ENCODE results near the gene PANK4.
A peak's percentile ranks its signal among the peaks of the same experiment; 100 is the strongest.
"Not testable (repeated sequence)": the region's sequence is repeated elsewhere in the genome, so short reads cannot be mapped to it uniquely, and the experiment has no call there.

PANK4 gene

DNA sequence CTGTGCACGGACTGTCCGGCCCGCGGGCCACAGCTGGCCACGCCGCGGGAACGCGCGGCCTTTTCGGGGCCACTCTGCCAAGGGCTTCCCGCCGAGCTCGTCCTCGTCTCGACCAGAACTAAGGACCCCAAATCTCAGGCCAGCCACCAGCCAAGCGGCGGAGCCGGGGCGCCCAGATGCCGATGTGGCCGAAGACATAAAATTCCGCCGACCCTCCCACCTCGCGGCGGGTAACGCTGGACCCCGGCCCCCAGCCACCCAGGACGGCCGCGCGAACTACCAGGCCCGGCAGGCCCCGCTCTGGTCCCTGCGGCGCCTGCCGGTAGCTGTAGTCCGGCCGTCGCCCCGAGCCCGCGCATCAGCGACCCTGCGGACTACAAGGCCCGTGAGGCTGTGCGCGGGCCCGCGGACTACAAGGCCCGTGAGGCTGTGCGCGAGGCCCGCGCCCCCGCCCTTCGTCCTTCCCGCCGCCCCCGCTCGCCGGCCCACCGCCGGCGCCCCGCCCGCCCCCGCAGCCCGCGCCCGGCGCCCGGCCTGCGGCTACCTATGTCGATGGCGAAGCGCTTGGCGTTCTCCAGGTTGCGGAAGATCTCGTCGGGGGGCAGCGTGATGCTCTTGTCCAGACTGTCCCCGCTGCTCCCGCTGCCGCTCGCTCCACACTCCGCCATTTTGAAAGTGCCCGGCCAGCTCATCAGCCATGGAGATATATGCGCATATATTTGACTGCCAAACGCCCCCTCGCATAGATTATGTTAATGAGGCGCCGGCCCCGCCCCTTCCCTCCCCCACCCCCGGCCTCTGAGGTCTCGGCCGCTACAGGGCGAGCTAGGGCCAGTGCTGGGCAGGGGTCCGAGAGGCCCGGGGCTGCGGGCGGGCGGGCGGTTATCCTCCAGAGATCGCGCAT is at the start of gene PANK4:
Gene PANK4, minus strand, starts transcription at position 677 of the 904 bp plus-strand sequence. Its CDS starts 9 bp downstream, at position 668.
- DNase-seq = peak; percentile 91

DNA sequence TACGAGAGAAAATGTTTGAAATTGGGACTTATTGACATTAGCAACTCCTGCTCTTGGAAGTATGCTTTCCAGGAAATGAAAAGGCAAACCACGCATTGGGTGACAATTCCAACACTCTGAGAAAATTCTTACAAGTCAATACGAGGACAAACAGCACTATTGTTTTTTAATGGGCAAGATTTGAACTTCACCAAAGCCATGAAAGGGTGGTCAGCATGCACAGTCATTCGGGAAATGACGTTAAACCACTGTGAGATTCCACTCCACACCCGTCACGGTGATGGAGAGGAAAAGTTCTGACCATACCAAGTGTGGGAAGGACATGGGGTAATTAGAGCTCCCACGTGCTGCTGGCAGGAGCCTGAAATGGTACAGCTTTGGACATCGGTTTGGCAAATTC is 48.0 kb upstream of the PANK4 start:
- DNase-seq = no peak

DNA sequence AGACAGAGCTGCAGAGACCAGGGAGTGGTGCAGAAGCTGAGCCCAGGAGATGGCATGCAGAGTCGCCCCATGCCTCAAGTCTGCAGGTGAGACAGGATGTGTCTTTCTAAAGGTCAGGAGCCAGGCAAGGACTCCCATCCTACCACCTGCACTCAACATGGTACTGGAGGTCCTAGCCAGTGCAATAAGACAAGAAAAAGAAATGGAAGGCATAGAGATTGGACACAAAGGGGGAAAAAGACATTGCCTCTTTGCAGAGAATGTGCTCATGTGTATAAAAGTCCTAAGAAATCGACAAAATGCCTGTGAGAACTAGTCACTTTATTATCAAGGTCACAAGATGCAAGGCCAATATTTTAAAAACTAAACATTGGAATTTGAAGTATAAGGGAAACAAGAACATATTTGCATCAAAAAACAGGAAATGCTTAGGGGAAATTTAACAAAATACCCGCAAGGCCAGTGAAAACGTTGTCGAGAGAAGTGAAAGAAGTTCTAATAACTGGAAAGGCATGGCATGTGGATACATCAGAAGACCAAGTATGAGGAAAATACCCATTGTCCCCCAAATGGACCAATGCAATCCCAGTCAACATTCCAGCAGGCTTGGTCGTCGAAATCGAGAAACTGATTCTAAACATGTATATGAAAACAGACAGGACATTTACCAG is 47.0 kb upstream of the PANK4 start:
- DNase-seq = no peak

DNA sequence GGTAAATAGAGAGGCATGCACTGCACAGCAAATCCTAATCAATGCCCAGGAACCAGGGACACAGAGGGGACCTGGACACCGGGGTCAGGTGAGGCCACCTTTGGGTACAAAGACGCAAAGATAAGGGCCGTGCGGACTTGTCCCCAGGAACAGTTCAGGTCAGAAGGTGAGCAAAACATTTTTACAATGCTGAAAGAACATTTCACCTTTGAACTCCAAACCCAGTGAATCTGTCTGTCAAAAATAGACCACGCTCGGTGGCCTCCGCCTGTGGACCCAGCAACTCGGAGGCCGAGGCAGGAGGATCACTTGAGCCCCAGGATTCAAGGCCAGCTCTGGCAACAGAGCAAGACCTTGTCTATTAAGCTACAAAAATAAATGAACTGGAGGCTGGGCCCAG is 45.0 kb upstream of the PANK4 start:
- DNase-seq = no peak

DNA sequence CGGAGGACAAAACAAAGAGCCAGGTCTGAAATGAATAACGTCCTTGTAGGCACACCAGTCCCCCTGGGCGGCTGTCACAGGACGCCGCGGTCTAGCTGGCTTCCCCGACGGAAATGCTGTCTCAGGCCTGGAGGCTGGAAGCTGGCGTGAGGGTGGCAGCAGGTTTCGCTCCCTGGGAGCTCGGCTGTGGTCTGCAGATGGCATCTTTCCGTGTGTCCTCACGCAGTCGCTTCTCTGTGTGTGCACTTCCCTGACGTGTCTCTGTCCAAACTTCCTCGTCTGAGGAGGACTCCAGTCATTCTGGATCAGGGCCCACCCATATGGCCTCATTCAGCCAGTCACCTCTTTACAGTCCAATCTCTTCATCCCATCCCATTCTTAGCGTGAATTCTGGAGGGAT is 43.9 kb upstream of the PANK4 start:
- no peak for DNase-seq

DNA sequence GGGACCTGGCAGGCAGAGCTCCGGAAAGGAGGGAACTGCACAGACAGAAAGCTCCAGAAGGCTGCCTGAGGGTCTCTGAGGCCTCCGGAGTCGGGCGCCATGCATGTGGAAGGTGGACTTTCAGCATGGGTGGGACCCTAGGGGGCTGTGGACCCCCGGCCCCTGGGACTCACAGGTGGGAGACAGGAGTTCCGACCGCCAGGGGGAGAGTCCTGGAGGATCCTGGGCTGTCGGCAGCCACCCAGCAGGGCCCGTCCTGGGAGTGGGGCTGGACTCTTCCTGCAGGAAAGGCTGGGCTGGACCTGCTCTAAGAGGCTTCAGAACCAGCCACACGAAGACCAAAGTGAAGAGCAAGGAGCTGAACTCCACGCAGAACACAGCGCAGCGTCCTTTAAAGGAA is 43.3 kb upstream of the PANK4 start:
- not testable (repeated sequence) for DNase-seq

DNA sequence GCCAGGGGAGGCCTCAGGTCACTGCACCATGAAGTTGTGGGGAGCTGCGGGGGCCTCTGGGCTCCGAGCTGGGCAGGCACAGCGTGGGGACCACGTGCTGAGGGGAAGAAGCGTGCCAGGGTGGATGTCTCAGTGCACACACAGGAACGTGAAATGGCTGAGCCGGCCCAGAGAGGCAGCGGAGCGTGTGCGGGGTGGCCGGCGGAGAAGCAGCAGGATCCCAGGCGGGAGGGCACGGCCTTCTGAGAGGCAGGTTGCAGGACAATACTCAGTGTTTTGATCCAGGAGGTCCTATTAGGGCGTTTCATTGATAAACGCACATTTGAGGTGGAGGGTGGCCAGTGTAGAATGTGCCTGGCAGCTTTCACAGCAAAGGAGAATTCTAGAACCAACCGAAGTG is 42.7 kb upstream of the PANK4 start:
- no peak for DNase-seq

DNA sequence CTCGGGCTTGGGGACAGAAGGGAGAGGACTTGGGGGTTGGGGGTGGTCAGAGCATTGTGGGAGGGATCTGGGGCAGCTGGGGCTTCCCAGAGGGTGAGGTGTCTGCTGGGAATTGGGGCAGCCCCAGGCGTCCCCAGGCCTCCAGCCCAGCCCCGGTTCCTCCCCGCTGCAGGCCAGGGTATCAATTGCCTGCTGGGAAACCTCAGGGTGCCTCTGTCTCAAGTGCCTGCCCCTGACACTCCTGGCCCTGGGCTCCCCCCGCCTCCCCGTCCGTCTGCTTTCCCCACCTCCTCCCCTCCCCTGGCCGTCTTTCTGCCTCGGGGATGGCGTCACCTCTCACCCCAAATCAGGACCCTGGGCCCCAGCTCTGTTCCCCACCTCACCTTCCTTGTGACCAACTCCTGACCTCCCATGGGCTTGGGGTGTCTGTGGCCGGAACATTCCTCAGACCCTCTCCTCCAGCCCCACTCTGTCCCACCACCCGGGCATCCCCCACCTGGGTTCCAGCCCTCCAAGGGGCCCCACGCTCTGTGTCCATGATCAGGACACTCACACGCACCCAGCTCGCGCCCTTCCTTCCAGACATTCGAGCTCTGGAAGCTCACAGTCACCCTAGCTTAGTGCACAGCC is 41.9 kb upstream of the PANK4 start:
- not testable (repeated sequence) for DNase-seq

DNA sequence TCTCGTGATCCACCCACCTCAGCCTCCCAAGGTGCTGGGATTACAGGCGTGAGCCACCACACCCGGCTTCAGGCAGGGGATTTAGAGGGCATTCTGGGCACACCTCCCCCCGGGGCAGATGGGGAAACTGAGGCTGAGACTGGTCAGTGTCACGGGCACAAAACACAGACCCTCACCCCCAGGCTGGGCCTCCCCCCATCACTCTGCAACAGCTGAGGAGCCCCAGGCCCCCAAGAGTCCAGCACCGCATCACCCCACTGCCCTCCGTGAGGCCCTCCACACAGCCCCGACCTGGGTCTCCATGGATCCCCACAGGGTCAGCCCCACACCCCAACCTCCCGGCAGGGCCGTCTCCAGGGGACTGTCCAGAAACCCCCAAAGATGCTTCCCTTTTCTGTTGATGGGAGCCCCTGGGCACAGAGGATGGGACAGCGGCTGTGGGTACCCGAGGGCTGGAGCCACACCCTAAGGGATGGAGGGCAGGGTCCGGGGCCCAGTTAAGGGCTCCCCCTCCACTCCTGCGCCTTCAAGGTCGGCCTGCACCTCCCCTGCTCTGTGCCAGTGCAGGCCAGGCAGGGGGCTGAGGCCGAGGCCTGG is 40.8 kb upstream of the PANK4 start:
- DNase-seq = no peak

DNA sequence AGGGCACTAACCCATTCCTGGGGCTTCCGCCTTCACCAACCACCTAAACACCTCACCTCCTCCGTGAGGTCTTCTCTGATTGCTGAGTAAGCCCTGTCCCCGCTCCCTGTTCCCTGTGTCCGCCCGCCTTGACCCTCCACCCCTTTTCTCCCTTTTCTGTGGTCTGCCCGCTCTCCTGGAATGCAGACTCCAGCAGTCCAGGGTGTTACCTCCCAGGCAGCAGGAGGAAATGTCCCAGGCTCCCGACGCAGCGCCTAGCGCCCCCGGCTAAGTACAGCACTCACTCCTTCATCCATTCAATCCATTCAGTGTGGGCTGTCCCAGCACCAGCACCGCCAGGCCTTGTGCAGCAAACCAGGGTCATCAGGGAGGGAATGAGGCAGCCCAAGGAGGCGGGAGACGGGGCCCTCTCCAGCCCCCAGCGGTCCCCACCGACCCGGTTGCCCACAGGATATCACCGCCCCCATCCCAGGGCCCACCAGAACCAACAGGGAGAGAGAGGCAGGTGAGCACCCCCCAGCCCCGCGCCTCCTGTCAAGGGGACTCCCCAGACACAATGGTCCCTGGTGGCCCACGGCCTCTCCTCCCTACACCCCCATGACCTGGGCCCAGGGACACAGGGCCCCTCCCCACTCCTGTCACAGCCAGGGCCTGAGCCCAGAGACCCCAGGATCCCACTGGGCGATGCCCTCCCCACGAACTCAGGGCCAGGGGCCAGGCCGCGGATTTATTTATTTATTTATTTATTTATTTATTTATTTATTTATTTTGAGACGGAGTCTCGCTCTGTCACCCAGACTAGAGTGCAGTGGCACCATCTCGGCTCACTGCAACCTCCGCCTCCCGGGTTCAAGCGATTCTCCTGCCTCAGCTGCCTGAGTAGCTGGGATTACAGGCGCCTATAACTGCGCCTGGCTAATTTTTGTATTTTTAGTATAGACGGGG is 40.0 kb upstream of the PANK4 start:
- no peak for DNase-seq

DNA sequence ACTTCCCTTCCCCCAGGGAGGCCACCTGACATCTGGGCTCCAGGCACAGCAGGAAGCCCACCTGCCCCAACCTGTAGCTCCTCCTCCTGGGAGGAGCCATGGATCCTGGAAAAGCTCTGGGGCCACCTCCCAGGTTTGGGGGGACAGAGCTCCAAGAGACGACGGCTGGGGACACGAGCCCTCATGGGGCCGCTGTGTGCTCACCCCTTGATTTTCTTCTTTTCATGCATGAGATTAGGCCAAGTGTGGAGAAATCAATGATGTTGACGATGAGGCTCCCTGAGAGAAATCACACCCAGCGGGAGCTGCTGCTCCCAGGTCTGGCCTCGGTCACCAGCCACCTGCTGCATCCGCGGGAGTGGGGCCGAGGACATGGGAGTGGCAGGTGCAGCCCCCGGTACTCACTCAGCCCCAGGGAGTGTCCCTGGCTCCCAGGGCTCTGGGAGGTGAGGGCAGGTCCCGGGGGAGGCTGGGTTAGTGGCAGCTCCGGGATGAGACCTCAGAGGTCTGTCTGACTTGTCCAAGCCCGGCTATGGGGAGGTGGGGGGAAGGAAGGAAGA is 38.5 kb upstream of the PANK4 start:
- no peak for DNase-seq

DNA sequence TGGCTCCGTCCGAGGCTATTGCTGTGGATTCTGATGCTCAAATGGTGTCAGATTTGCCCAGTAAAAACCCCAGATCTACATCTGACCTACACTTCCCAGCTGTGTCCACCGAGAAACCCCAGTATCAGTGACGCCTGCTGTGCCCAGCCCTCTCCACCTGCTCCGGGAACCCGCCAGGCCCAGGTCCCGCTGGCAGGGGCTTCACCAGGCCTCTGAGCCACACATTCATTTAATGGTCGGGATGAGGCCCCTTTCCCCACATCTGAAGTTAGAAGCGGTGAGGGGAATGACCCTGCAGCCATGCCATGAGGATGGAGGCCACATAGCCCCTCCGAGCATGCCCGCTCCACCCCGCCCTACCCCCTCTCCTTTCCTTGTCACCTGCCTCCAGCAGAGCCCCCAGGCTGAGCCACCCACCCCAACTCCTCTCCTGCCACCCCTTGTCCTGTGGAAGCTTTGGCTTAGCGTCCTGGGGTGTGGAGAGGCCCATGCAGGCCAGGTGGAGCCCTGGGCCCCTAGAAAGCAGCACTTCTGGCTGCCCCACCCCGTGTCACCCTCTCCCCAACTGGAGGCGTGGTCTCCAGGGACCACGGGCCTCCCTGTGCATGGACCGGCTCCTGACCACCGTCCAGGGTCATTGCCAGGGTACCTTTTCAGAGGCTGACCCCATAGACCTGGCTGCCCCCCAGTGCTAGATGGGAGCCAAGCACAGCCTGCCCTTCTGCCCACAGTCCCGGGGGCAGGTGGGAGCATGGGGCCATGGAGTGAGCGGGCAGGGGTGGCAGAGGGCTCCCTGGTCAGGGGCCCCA is 37.8 kb upstream of the PANK4 start:
- no peak for DNase-seq

DNA sequence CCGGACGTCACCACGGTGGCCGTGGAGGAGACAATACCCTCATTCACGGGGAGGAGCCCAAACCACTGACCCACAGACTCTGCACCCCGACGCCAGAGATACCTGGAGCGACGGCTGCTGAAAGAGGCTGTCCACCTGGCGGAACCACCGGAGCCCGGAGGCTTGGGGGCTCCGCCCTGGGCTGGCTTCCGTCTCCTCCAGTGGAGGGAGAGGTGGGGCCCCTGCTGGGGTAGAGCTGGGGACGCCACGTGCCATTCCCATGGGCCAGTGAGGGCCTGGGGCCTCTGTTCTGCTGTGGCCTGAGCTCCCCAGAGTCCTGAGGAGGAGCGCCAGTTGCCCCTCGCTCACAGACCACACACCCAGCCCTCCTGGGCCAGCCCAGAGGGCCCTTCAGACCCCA is 36.8 kb upstream of the PANK4 start:
- DNase-seq = no peak

DNA sequence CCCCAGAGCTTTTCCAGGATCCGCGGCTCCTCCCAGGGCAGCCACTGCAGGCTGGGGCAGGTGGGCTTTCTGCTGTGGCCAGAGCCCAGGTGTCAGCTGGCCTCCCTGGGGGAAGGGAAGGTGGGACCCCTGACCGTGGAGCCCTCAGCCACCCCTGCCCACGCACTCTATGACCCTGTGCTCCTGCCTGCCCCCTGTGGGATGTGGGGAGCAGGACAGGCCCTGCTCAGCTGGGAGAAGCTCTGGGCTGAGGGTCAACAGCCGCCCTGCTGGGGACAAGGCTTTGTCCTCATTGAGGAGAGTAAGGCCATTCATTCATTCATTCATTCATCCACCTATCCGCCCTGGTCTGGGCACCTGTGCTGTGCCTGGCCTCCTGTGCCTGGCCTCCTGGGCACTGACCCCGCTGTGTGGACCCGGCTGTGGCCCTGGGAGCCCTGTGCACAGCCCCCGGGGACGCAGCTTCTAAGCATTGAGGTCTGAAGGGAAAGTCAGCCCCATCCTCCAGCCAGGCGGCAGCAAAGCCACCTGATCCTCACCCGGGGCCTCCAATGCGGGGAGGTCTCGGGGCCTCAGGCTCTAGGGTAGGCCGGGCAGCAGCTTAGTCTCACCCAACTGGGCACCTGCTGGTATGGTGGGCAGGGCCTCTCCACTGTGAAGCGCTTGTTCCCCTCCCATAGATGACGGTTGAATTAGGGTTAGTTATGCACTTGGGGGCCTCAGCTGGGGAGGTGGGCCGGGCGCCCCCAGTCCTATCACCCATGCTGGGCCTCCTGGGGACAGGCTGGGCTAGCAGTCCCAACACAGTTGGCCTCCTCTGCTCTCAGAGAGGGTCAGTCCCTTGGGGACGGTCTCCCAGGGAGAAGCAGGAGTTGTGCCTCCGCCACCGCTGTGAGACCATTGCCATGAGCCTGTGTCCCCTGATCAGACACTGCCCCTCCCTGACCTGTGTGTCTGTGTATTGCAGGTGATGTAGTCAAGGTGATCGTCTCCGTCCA is 35.8 kb upstream of the PANK4 start:
- DNase-seq = no peak

DNA sequence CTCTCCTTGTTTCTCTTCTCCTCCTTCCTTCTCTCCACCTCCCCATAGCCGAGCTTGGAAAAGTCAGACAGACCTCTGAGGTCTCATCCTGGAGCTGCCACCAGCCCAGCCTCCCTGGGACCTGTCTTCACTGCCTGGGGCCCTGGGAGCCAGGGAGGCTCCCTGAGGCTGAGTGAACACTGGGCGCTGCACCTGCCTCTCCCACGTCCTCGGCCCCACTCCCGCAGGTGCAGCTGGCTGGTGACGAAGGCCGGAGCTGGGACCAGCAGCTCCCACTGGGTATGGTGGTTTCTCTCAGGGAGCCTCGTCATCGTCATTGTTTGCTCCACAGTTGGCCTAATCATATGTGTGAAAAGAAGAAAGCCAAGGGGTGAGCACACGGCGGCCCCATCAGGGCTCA is 35.0 kb upstream of the PANK4 start:
- DNase-seq = no peak

DNA sequence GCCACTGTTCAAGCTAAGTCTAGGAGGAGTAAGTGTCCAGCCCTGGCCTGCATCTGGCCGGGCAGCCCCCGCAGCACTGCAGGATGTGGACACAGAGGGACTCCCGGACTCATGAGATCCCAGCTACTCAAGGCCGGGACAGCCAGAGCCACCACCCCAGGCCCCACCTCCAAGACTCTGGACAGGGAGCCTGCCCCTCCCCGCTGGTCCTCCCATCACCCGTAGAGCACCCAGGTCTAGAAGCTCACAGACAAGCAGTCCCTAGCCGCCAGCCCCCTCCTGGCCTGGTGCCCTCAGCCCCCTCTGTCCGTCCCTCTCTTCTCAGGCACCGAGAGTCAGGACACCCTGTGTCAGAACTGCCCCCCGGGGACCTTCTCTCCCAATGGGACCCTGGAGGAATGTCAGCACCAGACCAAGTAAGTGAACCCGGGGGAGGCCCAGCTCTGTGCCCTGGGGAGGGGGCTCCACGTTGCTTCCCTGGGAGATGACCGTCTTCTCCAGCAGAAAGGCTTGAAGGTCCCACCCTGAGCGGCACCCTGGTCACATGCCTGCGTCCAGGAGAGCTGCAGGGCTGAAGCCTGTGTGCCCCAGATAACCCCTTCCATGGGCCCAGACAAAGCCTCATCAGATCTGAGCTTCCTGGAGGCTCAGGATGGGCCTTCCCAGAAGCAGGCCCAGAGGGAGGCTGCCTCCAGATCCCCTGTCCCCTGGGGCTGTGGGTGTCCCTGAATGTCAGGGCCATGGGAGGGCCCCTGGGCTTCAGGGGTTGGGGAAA is 34.1 kb upstream of the PANK4 start:
- no peak for DNase-seq

DNA sequence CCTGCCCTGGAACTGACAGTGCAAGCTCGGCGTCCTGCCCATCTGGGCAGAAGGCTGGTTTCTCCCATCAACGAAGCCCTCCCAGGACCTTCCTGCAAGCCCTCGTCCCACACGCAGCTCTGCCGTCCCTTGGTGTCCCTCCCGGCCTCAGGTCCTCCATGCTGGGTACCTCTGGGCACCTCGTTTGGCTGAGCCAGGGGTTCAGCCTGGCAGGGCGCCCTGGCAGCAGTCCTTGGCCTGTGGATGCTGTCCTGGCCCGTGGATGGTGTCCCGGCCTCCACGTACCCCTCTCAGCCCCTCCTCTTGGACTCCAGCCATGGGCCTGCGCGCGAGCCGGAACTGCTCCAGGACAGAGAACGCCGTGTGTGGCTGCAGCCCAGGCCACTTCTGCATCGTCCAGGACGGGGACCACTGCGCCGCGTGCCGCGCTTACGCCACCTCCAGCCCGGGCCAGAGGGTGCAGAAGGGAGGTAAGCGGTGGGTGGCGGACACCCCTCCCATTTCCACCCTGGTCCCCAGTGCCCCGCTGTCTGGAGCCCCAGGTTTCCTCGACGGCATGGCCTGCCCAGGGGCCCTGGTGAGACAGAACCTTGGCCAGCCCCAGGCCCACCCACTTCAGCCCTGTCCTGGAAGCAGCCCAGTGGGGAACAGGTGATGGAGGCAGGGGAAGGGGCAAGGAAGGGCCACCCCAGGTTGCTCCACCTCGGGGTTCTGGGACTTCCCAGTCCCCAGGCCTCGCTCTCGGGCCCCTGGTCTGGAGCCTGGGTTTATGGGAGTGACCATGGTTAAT is 33.3 kb upstream of the PANK4 start:
- no peak for DNase-seq

DNA sequence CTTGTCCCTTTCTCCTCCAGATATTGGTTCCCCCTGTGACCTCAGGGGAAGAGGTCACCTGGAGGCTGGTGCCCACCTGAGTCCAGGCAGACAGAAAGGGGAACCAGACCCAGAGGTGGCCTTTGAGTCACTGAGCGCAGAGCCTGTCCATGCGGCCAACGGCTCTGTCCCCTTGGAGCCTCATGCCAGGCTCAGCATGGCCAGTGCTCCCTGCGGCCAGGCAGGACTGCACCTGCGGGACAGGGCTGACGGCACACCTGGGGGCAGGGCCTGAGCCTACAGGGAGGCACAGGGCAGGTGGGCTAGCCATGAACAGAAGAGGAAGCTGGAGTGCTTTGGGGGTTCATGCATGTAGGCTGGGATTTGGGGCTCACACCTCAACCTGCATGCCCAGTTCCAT is 32.5 kb upstream of the PANK4 start:
- no peak for DNase-seq
